Measurements from ENCODE around the gene ACAP1.

The ACAP1 gene, protein sequence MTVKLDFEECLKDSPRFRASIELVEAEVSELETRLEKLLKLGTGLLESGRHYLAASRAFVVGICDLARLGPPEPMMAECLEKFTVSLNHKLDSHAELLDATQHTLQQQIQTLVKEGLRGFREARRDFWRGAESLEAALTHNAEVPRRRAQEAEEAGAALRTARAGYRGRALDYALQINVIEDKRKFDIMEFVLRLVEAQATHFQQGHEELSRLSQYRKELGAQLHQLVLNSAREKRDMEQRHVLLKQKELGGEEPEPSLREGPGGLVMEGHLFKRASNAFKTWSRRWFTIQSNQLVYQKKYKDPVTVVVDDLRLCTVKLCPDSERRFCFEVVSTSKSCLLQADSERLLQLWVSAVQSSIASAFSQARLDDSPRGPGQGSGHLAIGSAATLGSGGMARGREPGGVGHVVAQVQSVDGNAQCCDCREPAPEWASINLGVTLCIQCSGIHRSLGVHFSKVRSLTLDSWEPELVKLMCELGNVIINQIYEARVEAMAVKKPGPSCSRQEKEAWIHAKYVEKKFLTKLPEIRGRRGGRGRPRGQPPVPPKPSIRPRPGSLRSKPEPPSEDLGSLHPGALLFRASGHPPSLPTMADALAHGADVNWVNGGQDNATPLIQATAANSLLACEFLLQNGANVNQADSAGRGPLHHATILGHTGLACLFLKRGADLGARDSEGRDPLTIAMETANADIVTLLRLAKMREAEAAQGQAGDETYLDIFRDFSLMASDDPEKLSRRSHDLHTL

DNA sequence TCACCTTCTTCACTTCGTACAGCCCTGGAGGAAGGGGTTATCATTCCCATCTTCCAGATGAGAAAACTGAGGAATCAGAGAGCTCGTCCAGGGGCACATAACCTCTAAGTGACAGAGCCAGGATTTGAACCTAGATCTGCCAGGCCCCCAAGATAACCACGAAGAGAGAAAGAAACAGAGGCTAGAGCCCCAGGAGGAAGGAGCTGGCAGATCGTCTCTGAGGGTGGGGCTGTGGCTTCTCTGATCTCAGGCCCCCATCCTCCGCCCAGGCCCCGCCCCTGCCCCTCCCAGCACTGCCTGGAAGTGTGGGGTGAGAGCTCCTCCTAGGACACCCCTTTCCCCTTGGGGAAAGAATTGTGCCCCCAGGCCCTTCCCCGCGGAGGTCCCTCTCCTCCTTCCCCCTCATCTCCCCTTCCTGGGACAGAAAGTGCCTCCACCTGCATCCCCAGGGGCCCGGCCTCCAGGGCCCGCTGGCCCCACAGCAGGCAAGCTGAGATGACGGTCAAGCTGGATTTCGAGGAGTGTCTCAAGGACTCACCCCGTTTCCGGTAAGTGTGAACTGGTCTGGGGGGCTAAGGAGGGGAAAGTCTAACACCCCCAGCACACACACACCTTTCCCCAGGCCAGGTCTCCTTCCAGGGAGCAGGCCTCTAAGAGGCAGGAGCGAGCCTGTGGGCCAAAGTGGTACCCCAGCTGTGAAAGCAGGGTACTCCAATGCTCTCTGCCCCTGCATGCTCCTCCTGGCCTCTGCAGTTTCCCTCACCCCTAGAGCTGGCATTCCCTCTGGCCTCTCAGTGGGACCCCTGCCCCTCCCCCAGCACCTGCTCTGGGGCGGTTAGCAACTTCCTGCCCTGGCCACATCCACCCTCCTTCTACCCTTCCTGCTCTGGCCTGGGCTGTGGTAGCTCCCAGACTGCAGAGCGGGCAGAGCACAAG is at the start of gene ACAP1:
TSS of gene ACAP1 (plus strand) at position 290 of the 936 bp plus-strand sequence. CDS start at position 496, 206 bp downstream.
- Histone ChIP-seq H3K4me1 (ENCODE audit: control insufficient read depth in 1 of 2, insufficient read depth in 2 of 2, low read length in 2 of 2) (no peaks in the 10 kb centered on the region), H3K27me3 (ENCODE audit: low read depth, low read length) (peaks cover 4% of the 10 kb centered on the region), H3K4me3 (ENCODE audit: low read depth in 1 of 2, low read length in 2 of 2) (peak within 1 kb of the TSS; percentile 37 to 42), H3K9me3 (ENCODE audit: control insufficient read depth in 1 of 2, low read length in 2 of 2) (no peaks in the 10 kb centered on the region), H3K27ac (ENCODE audit: low read length) (no peak within 1 kb of the TSS), H3K36me3 (ENCODE audit: control insufficient read depth in 1 of 2, insufficient read depth in 2 of 2, low read length in 2 of 2) (no peaks in the 10 kb centered on the region)

DNA sequence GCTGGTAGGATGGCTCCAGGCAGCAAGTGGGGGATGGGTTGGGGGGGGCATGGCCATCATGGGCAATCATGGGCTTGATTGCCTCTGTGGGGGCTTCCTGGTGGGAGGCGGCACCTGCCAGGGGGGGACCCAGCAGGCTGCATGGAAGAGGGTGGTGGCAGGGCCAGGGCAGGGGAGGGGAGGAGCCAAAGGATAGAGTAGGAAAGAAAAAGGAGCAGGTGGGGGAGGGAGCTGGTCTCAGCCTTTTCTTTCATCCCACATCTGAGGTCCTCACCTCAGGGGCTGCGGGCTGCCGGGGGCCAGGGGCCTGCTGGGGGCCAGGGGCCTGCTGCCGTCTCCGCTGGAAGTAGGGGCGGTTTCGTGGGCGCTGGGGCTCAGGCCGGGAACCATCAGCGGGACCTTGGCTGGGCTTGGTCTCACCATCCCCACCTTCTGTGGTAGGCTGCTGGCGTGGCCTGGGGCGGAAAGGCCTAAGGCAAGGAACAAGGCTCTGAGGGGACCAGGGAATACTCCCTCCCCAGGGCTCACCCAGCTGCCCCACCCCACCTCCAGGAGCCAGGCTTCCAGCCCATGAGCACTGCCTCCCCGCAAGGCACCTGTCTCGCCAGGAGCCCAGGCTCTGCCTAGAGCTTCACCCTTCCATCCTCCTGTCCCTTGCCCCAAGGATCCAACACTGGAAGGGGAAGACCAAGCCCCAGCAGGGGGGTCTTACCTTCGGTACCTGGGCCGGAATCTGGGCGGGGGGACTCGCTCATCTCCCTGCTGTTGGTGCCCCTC is 46.9 kb upstream of the ACAP1 start:
- Histone ChIP-seq H3K4me1 (ENCODE audit: control insufficient read depth in 1 of 2, insufficient read depth in 2 of 2, low read length in 2 of 2) (peaks cover 4 to 35% of the 10 kb centered on the region in 2 donors), H3K36me3 (ENCODE audit: control insufficient read depth in 1 of 2, insufficient read depth in 2 of 2, low read length in 2 of 2) (peaks cover 0 to 21% of the 10 kb centered on the region in 2 donors), H3K27me3 (ENCODE audit: low read depth, low read length) (peaks cover 6% of the 10 kb centered on the region), H3K9me3 (ENCODE audit: control insufficient read depth in 1 of 2, low read length in 2 of 2) (no peaks in the 10 kb centered on the region), H3K4me3 (ENCODE audit: low read depth in 1 of 2, low read length in 2 of 2) (no peak overlapping the region), H3K27ac (ENCODE audit: low read length) (no peak overlapping the region)

DNA sequence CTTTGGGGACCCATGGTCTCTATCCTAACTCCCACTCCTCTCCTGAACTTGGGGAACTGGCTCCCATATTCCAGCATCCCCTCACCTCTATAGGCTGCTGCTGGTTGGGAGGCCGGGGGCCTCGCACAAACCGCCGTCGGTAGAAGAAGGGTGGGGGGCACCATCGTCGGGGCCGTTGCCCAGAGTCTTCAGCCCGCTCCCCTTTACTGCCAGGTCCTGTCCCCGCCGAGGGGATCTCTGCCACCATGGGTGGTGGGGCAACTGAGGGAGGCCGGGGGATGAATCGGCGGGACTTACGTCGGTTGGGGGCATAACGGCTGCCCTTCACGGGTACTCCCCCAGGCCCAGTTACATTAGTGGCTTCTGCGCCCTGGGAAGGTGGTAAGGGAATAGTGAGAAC is 46.2 kb upstream of the ACAP1 start:
- Histone ChIP-seq H3K4me1 (ENCODE audit: control insufficient read depth in 1 of 2, insufficient read depth in 2 of 2, low read length in 2 of 2) (peaks cover 4 to 36% of the 10 kb centered on the region in 2 donors), H3K4me3 (ENCODE audit: low read depth in 1 of 2, low read length in 2 of 2) (no peak overlapping the region), H3K27me3 (ENCODE audit: low read depth, low read length) (peaks cover 6% of the 10 kb centered on the region), H3K27ac (ENCODE audit: low read length) (no peak overlapping the region), H3K9me3 (ENCODE audit: control insufficient read depth in 1 of 2, low read length in 2 of 2) (no peaks in the 10 kb centered on the region), H3K36me3 (ENCODE audit: control insufficient read depth in 1 of 2, insufficient read depth in 2 of 2, low read length in 2 of 2) (peaks cover 0 to 14% of the 10 kb centered on the region in 2 donors)

DNA sequence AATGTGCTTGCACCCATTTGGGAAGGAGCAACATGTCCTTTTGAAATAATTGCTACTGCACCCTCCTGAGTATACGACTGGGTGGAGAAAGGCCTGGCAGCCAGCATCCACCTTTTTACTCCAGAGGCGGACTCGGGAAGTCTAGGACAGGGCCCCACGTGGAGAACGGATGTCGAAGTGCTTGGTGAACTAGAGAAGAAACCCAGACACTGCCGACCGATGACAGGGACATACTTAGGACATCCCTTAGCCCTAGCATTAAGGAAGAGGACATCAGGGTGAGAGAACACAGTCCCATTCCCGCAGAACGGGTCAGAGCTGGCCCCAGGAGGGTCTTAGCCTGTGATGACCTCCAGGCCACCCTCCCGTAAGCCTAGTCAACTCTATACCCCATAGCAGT is 45.6 kb upstream of the ACAP1 start:
- no peak overlapping the region for H3K27ac ChIP-seq (ENCODE audit: low read length)
- no peak overlapping the region for H3K4me3 ChIP-seq (ENCODE audit: low read depth in 1 of 2, low read length in 2 of 2)
- H3K4me1 ChIP-seq (ENCODE audit: control insufficient read depth in 1 of 2, insufficient read depth in 2 of 2, low read length in 2 of 2), result peaks cover 4 to 38% of the 10 kb centered on the region in 2 donors
- no peaks in the 10 kb centered on the region for H3K9me3 ChIP-seq (ENCODE audit: control insufficient read depth in 1 of 2, low read length in 2 of 2)
- H3K36me3 ChIP-seq (ENCODE audit: control insufficient read depth in 1 of 2, insufficient read depth in 2 of 2, low read length in 2 of 2), result peaks cover 0 to 10% of the 10 kb centered on the region in 2 donors
- peaks cover 6% of the 10 kb centered on the region for H3K27me3 ChIP-seq (ENCODE audit: low read depth, low read length)

DNA sequence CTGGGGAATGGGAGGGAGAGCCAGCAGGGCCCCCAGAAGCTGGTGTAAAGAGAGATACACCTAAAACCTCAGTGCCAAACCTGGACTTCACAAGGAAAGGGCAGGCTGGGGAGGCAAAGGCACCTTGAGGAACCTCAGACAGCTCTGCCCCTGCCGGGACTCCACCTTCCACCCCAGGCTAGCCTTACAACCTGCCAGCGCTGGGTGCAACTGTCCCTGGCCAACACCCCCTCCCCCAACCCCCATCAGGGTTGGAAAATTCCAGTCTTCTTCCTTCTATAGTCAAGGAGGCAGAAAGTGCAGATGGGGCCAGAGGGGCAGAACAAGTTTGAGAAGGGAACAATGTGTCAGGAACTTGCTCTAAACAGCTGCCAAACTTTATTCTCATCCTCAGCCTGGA is 44.1 kb upstream of the ACAP1 start:
- Histone ChIP-seq H3K4me3 (ENCODE audit: low read depth in 1 of 2, low read length in 2 of 2) (no peak overlapping the region), H3K27me3 (ENCODE audit: low read depth, low read length) (peaks cover 6% of the 10 kb centered on the region), H3K9me3 (ENCODE audit: control insufficient read depth in 1 of 2, low read length in 2 of 2) (no peaks in the 10 kb centered on the region), H3K36me3 (ENCODE audit: control insufficient read depth in 1 of 2, insufficient read depth in 2 of 2, low read length in 2 of 2) (peaks cover 0 to 3% of the 10 kb centered on the region in 2 donors), H3K4me1 (ENCODE audit: control insufficient read depth in 1 of 2, insufficient read depth in 2 of 2, low read length in 2 of 2) (peaks cover 4 to 49% of the 10 kb centered on the region in 2 donors), H3K27ac (ENCODE audit: low read length) (no peak overlapping the region)

DNA sequence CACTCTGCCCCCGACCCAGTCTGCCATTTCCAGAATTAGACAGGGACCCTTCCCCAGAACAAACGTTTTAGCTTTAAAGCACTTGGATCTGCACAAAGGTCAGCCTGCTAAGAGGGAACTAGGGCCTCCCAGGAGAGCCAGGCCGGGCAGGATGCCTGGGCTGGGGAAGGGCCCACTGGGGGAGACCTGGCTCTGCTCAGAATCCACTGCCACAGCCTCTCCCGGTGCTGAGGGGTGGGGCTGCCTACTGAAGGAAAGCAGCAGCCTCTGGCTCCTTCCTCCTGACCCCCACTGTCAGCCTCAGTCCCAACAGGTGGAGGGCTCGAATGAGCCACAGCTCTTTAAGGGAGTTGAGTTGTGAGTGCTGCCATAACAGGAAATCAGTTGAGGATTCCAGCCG is 43.6 kb upstream of the ACAP1 start:
- H3K27ac ChIP-seq (ENCODE audit: low read length), result no peak overlapping the region
- H3K4me3 ChIP-seq (ENCODE audit: low read depth in 1 of 2, low read length in 2 of 2), result no peak overlapping the region
- H3K4me1 ChIP-seq (ENCODE audit: control insufficient read depth in 1 of 2, insufficient read depth in 2 of 2, low read length in 2 of 2), result peaks cover 4 to 49% of the 10 kb centered on the region in 2 donors
- peaks cover 6% of the 10 kb centered on the region for H3K27me3 ChIP-seq (ENCODE audit: low read depth, low read length)
- H3K36me3 ChIP-seq (ENCODE audit: control insufficient read depth in 1 of 2, insufficient read depth in 2 of 2, low read length in 2 of 2), result no peaks in the 10 kb centered on the region
- H3K9me3 ChIP-seq (ENCODE audit: control insufficient read depth in 1 of 2, low read length in 2 of 2), result no peaks in the 10 kb centered on the region

DNA sequence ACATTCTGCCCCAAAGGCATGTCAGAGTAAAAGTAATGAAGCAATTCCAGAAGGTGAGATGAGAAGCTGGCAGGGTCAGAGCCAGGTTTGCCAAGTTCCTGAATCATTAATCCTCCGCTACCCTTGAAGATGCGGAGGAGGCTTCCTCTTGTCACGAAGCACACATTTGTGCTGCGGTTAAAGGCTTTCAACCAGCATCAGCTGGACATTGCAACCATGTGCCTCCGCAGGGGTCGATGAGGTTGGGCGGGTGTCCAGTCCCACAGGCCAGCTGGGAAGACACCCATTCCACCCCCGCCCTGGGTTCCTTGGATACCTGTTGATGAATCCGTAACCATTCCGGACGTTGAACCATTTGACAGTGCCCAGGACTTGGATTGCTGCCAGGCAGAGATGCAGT is 43.2 kb upstream of the ACAP1 start:
- H3K9me3 ChIP-seq (ENCODE audit: control insufficient read depth in 1 of 2, low read length in 2 of 2), result no peaks in the 10 kb centered on the region
- H3K4me1 ChIP-seq (ENCODE audit: control insufficient read depth in 1 of 2, insufficient read depth in 2 of 2, low read length in 2 of 2), result peaks cover 4 to 49% of the 10 kb centered on the region in 2 donors
- no peaks in the 10 kb centered on the region for H3K36me3 ChIP-seq (ENCODE audit: control insufficient read depth in 1 of 2, insufficient read depth in 2 of 2, low read length in 2 of 2)
- H3K27ac ChIP-seq (ENCODE audit: low read length), result no peak overlapping the region
- H3K4me3 ChIP-seq (ENCODE audit: low read depth in 1 of 2, low read length in 2 of 2), result no peak overlapping the region
- H3K27me3 ChIP-seq (ENCODE audit: low read depth, low read length), result peaks cover 6% of the 10 kb centered on the region

DNA sequence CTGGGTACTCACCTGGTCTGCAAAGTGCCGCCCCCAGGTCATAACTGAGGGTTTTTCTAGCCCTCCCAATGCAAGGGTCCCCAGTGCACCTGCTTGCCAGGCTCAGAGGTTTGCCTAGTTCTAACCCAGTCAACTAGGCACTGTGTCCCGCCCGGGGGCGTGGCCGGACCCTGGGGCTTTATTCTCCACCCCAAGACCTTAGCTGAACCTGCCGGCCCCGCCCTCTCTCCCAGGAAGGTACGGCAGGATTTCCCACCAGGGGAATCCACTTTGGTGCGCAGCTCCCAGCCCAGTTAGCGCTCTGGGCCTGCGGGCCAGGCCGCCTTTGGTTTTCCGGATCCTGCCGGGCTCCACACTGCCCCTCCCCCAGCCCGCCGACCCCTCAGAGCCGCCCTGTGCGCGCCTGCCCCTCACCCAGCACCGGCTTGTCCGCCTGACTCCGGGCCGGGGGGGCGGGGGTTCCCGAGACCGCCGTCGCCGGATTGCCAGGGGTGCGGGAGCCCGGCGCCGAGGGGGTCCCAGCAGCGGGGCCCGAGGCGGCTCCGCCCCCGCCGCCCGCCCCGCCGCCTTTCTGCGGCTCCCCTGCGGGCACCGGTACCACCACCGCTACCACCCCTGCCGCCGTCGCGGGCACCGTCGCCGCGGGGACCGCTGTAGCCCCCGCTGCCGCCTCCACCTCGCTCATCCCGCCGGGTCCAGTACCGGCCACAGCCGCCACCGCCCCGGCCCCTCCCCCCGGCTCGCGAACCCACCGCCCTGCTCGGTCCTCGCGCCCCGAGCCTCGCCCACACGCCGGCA is 42.3 kb upstream of the ACAP1 start:
- no peak overlapping the region for H3K27ac ChIP-seq (ENCODE audit: low read length)
- peaks cover 4 to 49% of the 10 kb centered on the region in 2 donors for H3K4me1 ChIP-seq (ENCODE audit: control insufficient read depth in 1 of 2, insufficient read depth in 2 of 2, low read length in 2 of 2)
- peak overlapping the region in 1 of 2 donors; percentile 49 for H3K4me3 ChIP-seq (ENCODE audit: low read depth in 1 of 2, low read length in 2 of 2)
- H3K27me3 ChIP-seq (ENCODE audit: low read depth, low read length), result peaks cover 6% of the 10 kb centered on the region
- no peaks in the 10 kb centered on the region for H3K36me3 ChIP-seq (ENCODE audit: control insufficient read depth in 1 of 2, insufficient read depth in 2 of 2, low read length in 2 of 2)
- H3K9me3 ChIP-seq (ENCODE audit: control insufficient read depth in 1 of 2, low read length in 2 of 2), result no peaks in the 10 kb centered on the region

DNA sequence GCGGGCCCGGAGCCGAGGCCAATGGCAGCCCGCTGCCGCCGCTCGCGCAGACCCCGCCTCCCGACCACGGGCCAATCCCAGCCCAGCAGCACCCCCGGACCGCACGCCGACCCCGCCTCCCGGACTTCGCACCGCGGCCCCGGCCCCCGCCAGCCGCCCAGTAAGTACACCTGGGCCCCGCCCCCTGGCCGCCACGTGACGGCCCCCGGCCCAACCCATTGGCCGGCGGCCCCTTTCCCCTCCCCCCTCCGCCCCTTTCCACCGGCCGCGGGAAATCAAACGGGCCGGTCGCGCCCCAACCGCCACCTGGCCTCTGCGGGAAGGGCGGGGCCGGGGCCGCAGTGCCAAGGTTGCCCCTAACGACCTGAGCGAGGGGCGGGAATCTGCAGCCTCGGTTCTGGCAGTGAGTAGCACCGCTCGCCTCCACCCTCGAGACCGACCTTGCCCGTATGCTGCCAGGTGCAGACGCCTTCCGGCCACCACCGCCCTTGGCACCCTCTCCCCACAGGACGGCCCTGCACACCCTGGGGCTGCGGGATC is 41.6 kb upstream of the ACAP1 start, which contains the start of gene YBX2:
TSS of gene YBX2 (minus strand) at position 26 of the 540 bp plus-strand sequence. CDS start 139 bp downstream, outside the sequence.
- no peak within 1 kb of the TSS for H3K27ac ChIP-seq (ENCODE audit: low read length)
- peaks cover 6% of the 10 kb centered on the region for H3K27me3 ChIP-seq (ENCODE audit: low read depth, low read length)
- H3K4me1 ChIP-seq (ENCODE audit: control insufficient read depth in 1 of 2, insufficient read depth in 2 of 2, low read length in 2 of 2), result peaks cover 4 to 49% of the 10 kb centered on the region in 2 donors
- peak within 1 kb of the TSS in 1 of 2 donors; percentile 49 for H3K4me3 ChIP-seq (ENCODE audit: low read depth in 1 of 2, low read length in 2 of 2)
- H3K36me3 ChIP-seq (ENCODE audit: control insufficient read depth in 1 of 2, insufficient read depth in 2 of 2, low read length in 2 of 2), result no peaks in the 10 kb centered on the region
- no peaks in the 10 kb centered on the region for H3K9me3 ChIP-seq (ENCODE audit: control insufficient read depth in 1 of 2, low read length in 2 of 2)
